AG08395 (cell line): ENCODE data around the gene LAPTM4A.
"Not testable (repeated sequence)": the region's sequence is repeated elsewhere in the genome, so short reads cannot be mapped to it uniquely, and the experiment has no call there.

Experiments
- DNase-seq: peaks from one replicate; pipeline ENCODE4 v3.0.0; 2012; ENCODE audit warnings: mixed read lengths, low spot score

The LAPTM4A gene

GRCh38 chr2:20051532-20052228, at the start of gene LAPTM4A:
Gene LAPTM4A, minus strand, starts transcription at chr2:20051628. Its CDS starts 108 bp downstream, at chr2:20051520.
- peak; percentile 99 for DNase-seq

- no peak for DNase-seq
Observed at GRCh38 chr2:20100711-20101110, 49.3 kb upstream of the LAPTM4A start.

- DNase-seq, result no peak
Observed at GRCh38 chr2:20099780-20100179, 48.4 kb upstream of the LAPTM4A start.

- DNase-seq, result peak; percentile 89
Observed at GRCh38 chr2:20097889-20098714, 46.7 kb upstream of the LAPTM4A start.

GRCh38 chr2:20095469-20095868, 44.0 kb upstream of the LAPTM4A start:
- no peak for DNase-seq

- DNase-seq, result no peak
Observed at GRCh38 chr2:20094955-20095354, 43.5 kb upstream of the LAPTM4A start.

- DNase-seq, result no peak
Observed at GRCh38 chr2:20094142-20094755, 42.8 kb upstream of the LAPTM4A start.

GRCh38 chr2:20093263-20094141, 42.1 kb upstream of the LAPTM4A start:
- peak; percentile 85 for DNase-seq

GRCh38 chr2:20092901-20093235, 41.4 kb upstream of the LAPTM4A start:
- no peak for DNase-seq

- DNase-seq, result no peak
Observed at GRCh38 chr2:20092226-20092900, 40.9 kb upstream of the LAPTM4A start.

GRCh38 chr2:20091305-20091991, 40.0 kb upstream of the LAPTM4A start:
- DNase-seq, result peak; percentile 95

GRCh38 chr2:20089715-20090464, 38.5 kb upstream of the LAPTM4A start:
- no peak for DNase-seq

GRCh38 chr2:20085909-20086308, 34.5 kb upstream of the LAPTM4A start:
- DNase-seq, result not testable (repeated sequence)

GRCh38 chr2:20082812-20083211, 31.4 kb upstream of the LAPTM4A start:
- DNase-seq, result not testable (repeated sequence)

GRCh38 chr2:20081841-20082240, 30.4 kb upstream of the LAPTM4A start:
- no peak for DNase-seq

GRCh38 chr2:20080839-20081415, 29.5 kb upstream of the LAPTM4A start:
- no peak for DNase-seq

- no peak for DNase-seq
Observed at GRCh38 chr2:20080428-20080827, 29.0 kb upstream of the LAPTM4A start.

- no peak for DNase-seq
Observed at GRCh38 chr2:20079546-20080115, 28.2 kb upstream of the LAPTM4A start.

GRCh38 chr2:20077411-20077940, 26.0 kb upstream of the LAPTM4A start:
- no peak for DNase-seq
